Fibroblast of lung (primary cell): ENCODE data around the gene SORCS2. TPM values are rescaled to one million over a fixed set of nuclear protein-coding genes. Genes with fewer than 3 reads are reported as not detected.

ENCODE experiments used
- DNase-seq, 2 donors: peaks; one replicate each; pipeline versions ENCODE4 v3.0.0 to v3.0.0-alpha.2; 2010; ENCODE audit warnings: low read depth in 2 of 2
- H2AFZ ChIP-seq: 2 replicates; pipeline ENCODE4 v1.5.1; 2012; ENCODE audit warnings: low read length, control low read depth, inconsistent platforms
- H3K27ac ChIP-seq: 2 replicates; pipeline ENCODE4 v1.5.1; 2011; ENCODE audit warnings: low read length, control low read depth; ENCODE audit not compliant: insufficient read depth
- H3K27me3 ChIP-seq: 2 replicates; pipeline ENCODE4 v1.5.1; 2011; ENCODE audit warnings: mild to moderate bottlenecking, low read length; ENCODE audit not compliant: control insufficient read depth, insufficient read depth
- H3K36me3 ChIP-seq: 2 replicates; pipeline ENCODE4 v1.5.1; 2011; ENCODE audit warnings: low read length; ENCODE audit not compliant: control insufficient read depth, insufficient read depth
- H3K4me1 ChIP-seq: 2 replicates; pipeline ENCODE4 v1.5.1; 2011; ENCODE audit warnings: low read length; ENCODE audit not compliant: control insufficient read depth, insufficient read depth; ENCODE audit errors: extremely low read depth
- H3K4me2 ChIP-seq: 2 replicates; pipeline ENCODE4 v1.5.1; 2011; ENCODE audit warnings: low read length, control low read depth; ENCODE audit not compliant: insufficient read depth; ENCODE audit errors: extremely low read depth
- H3K4me3 ChIP-seq, 4 experiments: fragments of 200-600 bp in 1 of 4; sonication (generic) in 1 of 4; replicated peaks in 1 of 4; 2 replicates each; pipeline ENCODE4 v1.5.1; 2011 to 2016; ENCODE audit warnings: low read length in 4 of 4, low read depth in 3 of 4, mild to moderate bottlenecking in 3 of 4, control low read depth in 2 of 4, inconsistent platforms in 1 of 4, mixed read lengths in 1 of 4; ENCODE audit not compliant: insufficient read depth in 1 of 4; ENCODE audit errors: control extremely low read depth in 1 of 4
- H3K79me2 ChIP-seq: 2 replicates; pipeline ENCODE4 v1.5.1; 2012; ENCODE audit warnings: mild to moderate bottlenecking, low read length, inconsistent platforms; ENCODE audit not compliant: control insufficient read depth, insufficient read depth
- H3K9ac ChIP-seq: 2 replicates; pipeline ENCODE4 v1.5.1; 2011; ENCODE audit warnings: mild to moderate bottlenecking, low read length, control low read depth; ENCODE audit not compliant: insufficient read depth
- H3K9me3 ChIP-seq: 2 replicates; pipeline ENCODE4 v1.5.1; 2012; ENCODE audit warnings: low read depth, low read length; ENCODE audit not compliant: control insufficient read depth, insufficient read depth
- H4K20me1 ChIP-seq: 2 replicates; pipeline ENCODE4 v1.5.1; 2011; ENCODE audit warnings: low read length; ENCODE audit not compliant: control insufficient read depth, insufficient read depth; ENCODE audit errors: extremely low read depth
- CTCF ChIP-seq, 2 donors: IDR thresholded peaks in 1 of 2; conservative IDR thresholded peaks in 1 of 2; 1 replicate in 1 of 2; 2 replicates in 1 of 2; pipeline ENCODE4 v1.5.1; 2011 to 2012; ENCODE audit warnings: low read length in 2 of 2, control low read depth in 1 of 2, inconsistent platforms in 1 of 2, low read depth in 1 of 2, mild to moderate bottlenecking in 1 of 2
- EZH2 ChIP-seq: IDR thresholded peaks from 2 replicates; pipeline ENCODE4 v1.5.1; 2012; ENCODE audit warnings: low read length, control low read depth, mild to moderate bottlenecking; ENCODE audit errors: missing control alignments
- polyA plus RNA-seq, 2 donors: library from polyadenylated mRNA; depleted of rRNA in 1 of 2; stranded (reverse) in 1 of 2; unstranded in 1 of 2; fragments of >200 nt; gene quantifications; 2 replicates each; pipeline ENCODE4 v1.2.1, GENCODE V29; 2011 to 2012; ENCODE audit warnings: missing spikeins in 1 of 2
- total RNA-seq: library from RNA; depleted of rRNA; stranded (reverse); fragments of >200 nt; gene quantifications from 2 replicates; pipeline ENCODE4 v1.2.1, GENCODE V29; 2014

The SORCS2 gene
- total and polyA plus RNA-seq, 2 donors (not counting 1 experiment from before 2014, with no cell fraction given), result 0.17 to 0.41 TPM

- Histone ChIP-seq H3K9ac (no peak overlapping the region), H3K4me2 (no peak overlapping the region), H3K4me1 (no peaks in the 10 kb centered on the region), H3K27ac (no peak overlapping the region), H2AFZ (no peak overlapping the region), H3K79me2 (no peaks in the 10 kb centered on the region), H3K9me3 (no peaks in the 10 kb centered on the region), H3K27me3 (no peaks in the 10 kb centered on the region), H3K4me3 (no peak overlapping the region), H3K36me3 (no peaks in the 10 kb centered on the region), H4K20me1 (no peaks in the 10 kb centered on the region)
- no peak for DNase-seq
- TF ChIP-seq EZH2 (no peak), CTCF (conservative IDR thresholded peaks at IDR 0.05 in 1 of 2, IDR thresholded peaks at IDR 0.05 in 1 of 2; ENCODE audit: low read depth in 1 of 2, low read length in 2 of 2) (no peak)
These were observed 401.5 kb downstream of the SORCS2 start for GRCh38 chr4:7593646-7594412.

DNA sequence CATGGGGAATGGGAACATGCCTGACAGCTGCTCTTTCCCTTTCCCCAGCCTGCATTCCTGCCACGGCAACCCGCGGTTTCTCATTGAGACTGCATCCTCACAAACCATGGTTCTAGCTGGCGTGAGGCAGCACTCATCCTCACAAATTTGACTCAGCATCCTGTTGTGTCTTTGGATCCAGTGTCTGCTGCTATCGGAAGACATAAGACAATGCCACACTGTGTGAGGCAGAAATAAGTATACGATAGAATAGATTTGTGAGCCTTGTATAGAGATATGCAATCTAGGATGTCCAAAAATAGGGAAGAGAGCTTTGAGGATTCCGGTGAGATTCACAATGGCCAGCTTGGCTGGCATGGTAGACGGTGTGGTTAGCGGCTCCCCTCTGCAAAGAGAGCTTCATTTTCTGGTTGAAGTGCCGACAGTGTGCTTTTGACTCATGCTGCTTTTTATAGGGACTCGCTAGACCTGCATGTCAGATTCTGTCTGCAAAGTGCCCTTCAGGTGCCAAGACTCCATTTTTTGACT is 403.7 kb downstream of the SORCS2 start:
- H3K36me3 ChIP-seq, result no peaks in the 10 kb centered on the region
- no peak overlapping the region for H2AFZ ChIP-seq
- H3K9me3 ChIP-seq, result no peaks in the 10 kb centered on the region
- H3K4me1 ChIP-seq, result no peaks in the 10 kb centered on the region
- peak in 1 of 2 donors; percentile 62 for DNase-seq
- TF ChIP-seq EZH2 (no peak), CTCF (conservative IDR thresholded peaks at IDR 0.05 in 1 of 2, IDR thresholded peaks at IDR 0.05 in 1 of 2; ENCODE audit: low read depth in 1 of 2, low read length in 2 of 2) (no peak)
- no peak overlapping the region for H3K4me3 ChIP-seq
- H4K20me1 ChIP-seq, result no peaks in the 10 kb centered on the region
- H3K9ac ChIP-seq, result no peak overlapping the region
- no peak overlapping the region for H3K4me2 ChIP-seq
- H3K27me3 ChIP-seq, result no peaks in the 10 kb centered on the region
- no peaks in the 10 kb centered on the region for H3K79me2 ChIP-seq
- no peak overlapping the region for H3K27ac ChIP-seq

GRCh38 chr4:7596918-7597606 is 404.7 kb downstream of the SORCS2 start:
- H3K27ac ChIP-seq, result no peak overlapping the region
- no peak for DNase-seq
- H3K36me3 ChIP-seq, result no peaks in the 10 kb centered on the region
- H3K79me2 ChIP-seq, result no peaks in the 10 kb centered on the region
- H3K4me2 ChIP-seq, result no peak overlapping the region
- H4K20me1 ChIP-seq, result no peaks in the 10 kb centered on the region
- TF ChIP-seq EZH2, result no peak
- no peak for TF ChIP-seq CTCF (conservative IDR thresholded peaks at IDR 0.05 in 1 of 2, IDR thresholded peaks at IDR 0.05 in 1 of 2; ENCODE audit: low read depth in 1 of 2, low read length in 2 of 2)
- no peaks in the 10 kb centered on the region for H3K9me3 ChIP-seq
- no peak overlapping the region for H2AFZ ChIP-seq
- no peak overlapping the region for H3K9ac ChIP-seq
- no peaks in the 10 kb centered on the region for H3K4me1 ChIP-seq
- H3K4me3 ChIP-seq, result no peak overlapping the region
- H3K27me3 ChIP-seq, result no peaks in the 10 kb centered on the region
